ENCODE data around the gene JMJD7.

Gene JMJD7

DNA sequence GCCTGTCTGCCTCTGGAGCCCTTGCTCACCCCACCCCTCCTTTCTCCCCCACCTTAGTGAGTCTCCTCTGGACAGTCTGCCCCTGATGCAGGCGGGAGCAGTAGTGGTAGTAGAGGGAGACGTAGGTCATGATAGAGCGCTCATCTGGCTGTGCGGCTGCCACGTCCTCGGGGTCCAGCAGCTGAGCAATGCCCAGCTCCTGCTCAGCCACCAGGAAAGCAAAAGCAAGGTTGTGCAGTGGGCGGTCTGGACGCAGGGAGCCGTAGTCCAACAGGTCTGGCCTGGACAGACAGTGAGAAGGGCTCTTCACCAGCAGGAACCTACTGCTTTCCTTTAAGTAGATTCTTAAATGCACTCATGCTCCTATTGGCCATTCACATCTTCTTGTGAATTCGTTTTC is 59.3 kb downstream of the JMJD7 start:
- DNase-seq: no peak
